GM18502 (cell line): ENCODE results near the gene LCE6A.
A peak's percentile ranks its signal among the peaks of the same experiment; 100 is the strongest.

Experiments
- ATAC-seq: cut with Tn5 transposase; IDR thresholded peaks from one replicate; pipeline ENCODE4 v1.9.1; 2021; ENCODE audit warnings: mild to moderate bottlenecking; ENCODE audit not compliant: unreplicated experiment, poor library complexity

Gene LCE6A, protein sequence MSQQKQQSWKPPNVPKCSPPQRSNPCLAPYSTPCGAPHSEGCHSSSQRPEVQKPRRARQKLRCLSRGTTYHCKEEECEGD

DNA sequence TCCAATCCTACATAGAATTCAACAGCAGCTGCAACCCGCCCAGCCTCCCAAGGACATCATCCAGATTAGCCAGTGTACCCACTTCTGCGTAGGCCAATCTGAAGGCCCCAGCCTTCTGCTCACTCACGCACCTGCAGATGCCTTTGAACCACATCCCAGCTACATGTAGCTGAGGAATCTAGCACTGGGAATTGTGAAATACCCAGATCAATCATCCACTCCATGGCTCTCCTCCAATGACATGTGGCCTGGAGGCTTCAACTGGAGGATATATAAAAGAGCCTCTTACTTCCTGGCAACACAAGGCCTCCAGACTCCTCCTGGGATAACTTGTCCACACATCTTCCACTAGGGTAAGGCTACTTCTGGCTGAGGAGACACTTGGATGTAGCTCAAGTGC lies at the start of gene LCE6A:
Gene LCE6A (plus strand): TSS at position 301 of the 400 bp plus-strand sequence. CDS start 665 bp downstream, outside the sequence.
- no peak for ATAC-seq

DNA sequence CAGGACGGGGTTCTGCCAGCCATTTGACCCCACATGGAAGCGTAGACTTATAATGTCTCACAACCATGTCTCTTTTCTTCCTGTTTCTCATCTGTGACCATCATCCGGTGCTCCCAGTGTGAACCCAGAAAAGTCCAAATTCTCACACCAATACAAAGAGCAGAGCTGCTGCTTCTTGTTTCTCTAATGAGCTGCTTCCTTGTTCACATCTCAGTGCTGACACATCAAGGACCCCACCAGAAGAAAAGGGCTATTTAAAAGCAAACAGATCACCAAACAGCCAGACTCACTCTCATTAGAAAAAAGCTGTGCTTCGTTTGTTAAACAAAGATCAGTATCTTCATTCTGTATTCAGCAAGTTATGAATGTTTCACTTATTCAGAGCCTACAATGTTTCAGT lies 47.0 kb upstream of the LCE6A start:
- no peak for ATAC-seq

DNA sequence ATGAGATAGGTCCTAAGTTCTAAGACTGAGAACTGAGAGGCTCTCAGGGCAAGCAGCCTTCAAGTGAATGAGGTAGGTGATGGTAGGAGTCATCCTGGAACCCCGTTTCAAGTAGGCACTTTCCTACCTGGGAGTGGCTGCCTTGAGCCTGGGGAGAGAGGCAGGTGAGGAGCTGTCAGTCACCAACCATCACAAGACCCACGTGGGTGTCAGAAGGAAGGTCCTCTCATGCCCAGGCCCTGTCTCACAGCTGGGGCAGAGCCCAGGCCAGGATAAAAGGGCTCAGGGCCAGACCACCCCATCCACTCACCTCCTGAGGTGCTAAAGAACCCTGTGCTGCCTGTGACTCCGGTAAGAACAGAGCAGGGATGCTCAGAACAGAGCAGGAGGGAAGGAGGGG lies 46.2 kb upstream of the LCE6A start, which contains the start of gene LCE1D:
Gene LCE1D (plus strand): TSS at position 301 of the 400 bp plus-strand sequence. CDS start 1,074 bp downstream, outside the sequence.
- no peak for ATAC-seq

DNA sequence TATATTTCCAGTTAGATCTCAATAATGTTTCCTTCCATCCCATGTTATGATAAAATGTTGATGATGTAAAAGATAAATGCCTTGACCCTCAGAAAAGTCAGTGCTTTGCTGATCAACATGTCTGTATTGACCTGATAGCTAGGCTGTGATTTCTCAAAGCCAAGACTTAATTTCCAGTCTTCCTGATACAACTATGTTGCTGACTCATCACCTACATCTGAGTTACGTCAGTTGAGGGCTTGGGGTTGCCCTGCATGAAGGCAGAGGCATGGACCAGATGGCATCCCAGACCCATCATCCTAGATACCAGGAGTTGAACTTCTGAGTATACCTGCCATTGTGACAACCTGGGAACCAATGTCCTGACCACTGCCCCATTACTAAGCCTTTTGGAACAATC lies 41.3 kb upstream of the LCE6A start:
- no peak for ATAC-seq

DNA sequence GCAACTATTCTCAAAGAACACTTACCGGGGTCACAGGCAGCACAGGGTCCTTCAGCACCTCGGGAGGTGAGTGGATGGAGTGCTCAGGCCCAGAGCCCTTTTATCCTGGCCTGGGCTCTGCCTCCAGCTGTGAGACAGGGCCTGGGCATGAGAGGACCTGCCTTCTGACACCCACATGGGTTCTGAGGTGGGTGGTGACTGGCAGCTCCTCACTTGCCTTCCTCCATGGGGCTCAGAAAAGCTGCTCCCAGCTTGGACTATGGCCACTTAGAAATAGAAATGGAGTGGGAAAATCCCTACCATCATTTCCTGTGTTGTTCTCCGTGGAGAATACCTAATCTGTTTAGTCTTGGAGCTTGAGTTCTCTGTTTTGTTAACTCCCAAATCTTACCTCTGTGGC lies 36.1 kb upstream of the LCE6A start, which contains the start of gene LCE1C:
Gene LCE1C (minus strand): TSS at position 76 of the 400 bp plus-strand sequence. CDS start 1,173 bp downstream, outside the sequence.
- ATAC-seq = no peak

DNA sequence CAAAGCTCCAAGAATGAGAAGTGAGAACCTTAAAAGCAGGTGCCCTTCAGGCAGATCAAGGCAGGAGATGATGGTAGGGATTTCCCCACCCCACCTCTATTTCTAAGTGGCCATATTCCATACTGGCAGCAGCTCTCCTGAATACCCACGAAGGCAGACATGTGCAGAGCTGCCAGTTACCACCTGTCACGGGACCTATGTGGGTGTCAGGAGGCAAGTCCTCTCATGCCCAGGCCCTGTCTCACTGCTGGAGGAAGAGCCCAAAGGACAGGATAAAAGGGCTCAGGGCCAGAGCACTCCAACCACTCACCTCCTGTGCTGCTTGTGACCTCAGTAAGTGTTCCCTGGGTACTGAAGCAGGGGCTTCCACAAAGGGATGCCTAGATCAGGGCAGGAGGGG lies 31.6 kb upstream of the LCE6A start:
- no peak for ATAC-seq

DNA sequence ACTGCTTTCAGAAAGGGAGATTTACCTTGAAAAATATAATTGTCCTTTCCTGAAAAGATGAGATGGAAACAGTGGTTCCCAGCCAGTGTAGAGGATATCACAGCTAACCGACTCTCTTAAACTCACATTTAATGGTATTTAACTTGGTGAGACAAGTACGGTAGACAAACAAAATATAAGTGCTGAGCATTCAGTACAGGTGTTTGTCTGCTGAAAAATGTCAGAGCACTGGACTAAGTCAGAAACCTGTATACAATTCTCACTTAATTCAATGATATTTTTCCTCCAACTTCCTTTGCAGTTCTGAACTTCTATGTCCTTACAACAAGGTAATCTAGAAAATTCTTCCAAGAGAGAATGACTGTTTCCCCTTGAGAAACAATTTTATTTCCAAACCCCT lies 31.0 kb upstream of the LCE6A start, which contains the start of gene LCE1B:
Gene LCE1B (plus strand): TSS at position 301 of the 400 bp plus-strand sequence. CDS start 476 bp downstream, outside the sequence.
- no peak for ATAC-seq

DNA sequence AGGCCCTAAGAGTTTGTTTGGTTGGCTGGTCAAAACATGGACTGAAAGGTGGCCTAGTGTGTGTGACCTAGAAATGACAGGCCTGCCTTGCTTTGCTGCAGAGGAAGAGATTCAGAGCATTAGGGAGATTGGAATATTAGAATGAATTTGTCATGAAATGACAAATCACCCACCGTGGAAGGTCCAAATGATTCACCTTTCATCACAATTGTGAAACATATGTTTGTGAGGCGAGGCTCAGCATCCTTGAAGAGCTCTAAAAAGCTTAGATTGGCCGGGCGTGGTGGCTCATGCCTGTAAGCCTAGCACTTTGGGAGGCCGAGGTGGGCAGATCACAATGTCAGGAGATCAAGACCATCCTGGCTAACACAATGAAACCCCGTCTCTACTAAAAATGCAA lies 25.3 kb upstream of the LCE6A start:
- ATAC-seq = no peak

DNA sequence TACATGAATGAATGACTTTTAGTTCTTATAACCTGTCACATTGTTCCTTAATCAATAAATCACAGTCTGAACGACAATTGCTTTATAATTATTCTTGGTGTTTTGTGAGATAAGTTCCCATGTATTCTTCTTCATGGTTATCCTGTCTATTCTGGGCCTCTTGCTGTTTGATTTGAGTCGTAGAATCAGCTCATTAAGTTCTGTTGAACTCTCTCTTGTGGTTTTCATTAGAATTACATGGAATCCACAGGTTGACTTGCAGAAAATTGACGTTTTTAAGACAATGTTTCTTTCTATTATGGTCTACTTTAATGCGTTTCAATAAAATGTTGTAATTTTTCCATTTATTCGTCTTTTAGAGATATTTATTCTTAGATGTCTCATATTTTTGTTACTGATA lies 19.4 kb upstream of the LCE6A start:
- ATAC-seq = no peak

DNA sequence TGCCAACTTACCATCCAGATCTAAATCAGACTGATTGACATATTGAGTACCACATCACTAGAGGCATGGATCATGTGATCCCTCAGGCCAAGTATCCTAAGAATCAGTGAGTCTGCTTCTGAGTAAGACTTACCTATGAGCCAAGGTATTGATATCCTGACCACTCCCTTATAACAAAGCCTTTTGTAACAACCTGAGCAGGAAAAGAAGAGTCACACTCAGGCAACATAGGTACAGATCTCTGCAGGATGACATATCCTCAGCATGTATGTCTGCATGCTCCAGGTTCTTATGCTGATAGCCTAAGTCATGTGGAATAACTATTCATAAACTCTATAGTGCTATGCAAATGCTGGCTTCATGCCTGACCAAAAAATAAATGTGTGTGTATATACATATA lies 17.7 kb upstream of the LCE6A start:
- no peak for ATAC-seq

DNA sequence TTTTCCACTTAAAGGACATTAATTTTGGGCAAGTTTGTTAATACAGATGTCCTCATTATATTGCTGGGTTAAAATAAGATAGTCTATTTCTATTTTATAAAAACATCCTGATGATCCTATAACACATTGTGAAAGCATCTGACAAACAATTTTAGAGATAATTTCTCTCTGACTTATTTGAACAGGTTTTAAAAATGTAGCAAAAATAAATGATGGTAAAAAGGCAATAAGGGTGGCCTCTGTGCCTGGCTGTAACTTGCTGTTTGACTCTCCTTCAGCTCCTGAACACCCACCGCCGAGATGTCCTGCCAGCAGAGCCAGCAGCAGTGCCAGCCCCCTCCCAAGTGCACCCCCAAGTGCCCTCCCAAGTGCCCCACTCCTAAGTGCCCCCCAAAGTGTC lies 15.5 kb upstream of the LCE6A start, which contains the start of gene LCE1A:
Gene LCE1A (plus strand): TSS at position 301 of the 400 bp plus-strand sequence. CDS start 0 bp downstream, at position 301.
- no peak for ATAC-seq

DNA sequence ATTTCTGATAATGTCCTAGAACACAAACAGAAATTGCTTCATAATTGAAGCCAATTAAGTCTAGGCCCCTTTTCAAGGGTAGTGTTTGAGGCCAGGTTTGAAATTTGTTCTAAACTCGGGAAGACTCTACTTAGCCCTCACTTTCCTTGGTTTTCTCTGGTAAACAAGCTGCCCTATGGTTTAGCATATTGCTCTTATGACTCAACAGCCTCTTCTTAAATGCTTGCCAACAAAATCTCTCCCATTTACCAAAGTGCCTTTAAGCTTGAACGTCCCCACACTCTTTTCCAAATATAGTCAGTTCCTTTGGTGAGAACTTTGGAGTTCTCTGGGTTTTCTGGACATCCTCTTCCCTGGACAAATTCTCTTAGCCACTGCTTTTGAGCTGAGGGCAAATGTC lies 5.8 kb upstream of the LCE6A start:
- no peak for ATAC-seq

DNA sequence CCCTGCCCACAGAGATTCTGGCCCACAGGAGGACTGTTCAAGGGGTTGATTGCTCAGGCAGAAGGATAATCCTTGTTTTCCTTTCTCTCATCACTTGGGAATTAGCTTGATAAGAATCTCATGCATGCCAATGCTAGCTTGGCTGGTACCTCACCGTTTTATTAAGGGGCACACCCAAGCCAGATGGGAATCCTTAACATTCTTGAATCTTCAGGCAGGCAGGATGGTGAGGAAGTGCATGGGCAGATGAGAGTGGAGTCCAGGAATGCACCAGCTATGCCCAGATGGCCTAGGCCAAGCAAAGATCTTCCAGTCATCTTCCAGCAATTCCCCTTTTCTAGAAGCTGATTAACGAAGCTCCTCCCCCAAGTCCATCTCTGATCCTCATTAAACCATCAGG lies 13.0 kb downstream of the LCE6A start:
- ATAC-seq = no peak

DNA sequence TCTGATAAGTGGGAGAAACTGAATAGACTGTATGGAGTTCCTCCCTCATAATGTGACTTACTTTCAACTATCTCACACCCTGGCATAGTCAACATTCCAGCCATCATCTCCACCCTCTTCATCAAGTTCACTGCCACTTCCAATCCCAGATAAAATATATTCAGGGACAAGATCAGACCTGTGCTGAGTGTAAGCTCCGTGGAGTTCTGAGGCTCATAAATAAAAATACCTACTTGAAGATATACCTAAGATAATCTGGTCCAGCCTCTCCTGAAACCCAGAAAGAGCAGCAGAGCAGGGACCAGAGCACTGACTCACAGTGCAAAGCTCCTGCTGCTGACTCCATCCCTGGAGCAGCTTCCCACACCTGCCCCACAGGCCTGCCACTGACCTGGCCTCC lies 15.4 kb downstream of the LCE6A start:
- ATAC-seq = no peak

DNA sequence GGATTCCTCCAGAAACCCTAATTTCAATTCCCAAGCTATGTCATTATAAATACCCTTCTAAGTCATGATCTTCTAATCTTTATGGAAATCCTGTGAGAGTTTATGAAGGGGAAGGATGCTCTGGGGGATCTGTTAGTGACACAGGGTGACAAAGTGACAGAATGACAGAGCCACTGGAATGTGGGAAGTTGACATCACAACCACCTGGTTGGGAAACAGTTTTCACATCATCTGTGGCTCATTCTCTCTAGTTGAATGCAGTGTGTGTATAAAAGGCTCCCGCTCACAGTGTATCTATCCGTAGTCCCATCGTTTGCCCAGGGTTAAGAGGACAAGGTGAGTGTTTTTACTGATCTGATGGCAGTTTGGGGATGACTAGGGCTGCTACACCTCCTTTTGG lies 17.0 kb downstream of the LCE6A start, which contains the start of gene LCE7A:
Gene LCE7A (plus strand): TSS at position 301 of the 400 bp plus-strand sequence. CDS start 702 bp downstream, outside the sequence.
- no peak for ATAC-seq

DNA sequence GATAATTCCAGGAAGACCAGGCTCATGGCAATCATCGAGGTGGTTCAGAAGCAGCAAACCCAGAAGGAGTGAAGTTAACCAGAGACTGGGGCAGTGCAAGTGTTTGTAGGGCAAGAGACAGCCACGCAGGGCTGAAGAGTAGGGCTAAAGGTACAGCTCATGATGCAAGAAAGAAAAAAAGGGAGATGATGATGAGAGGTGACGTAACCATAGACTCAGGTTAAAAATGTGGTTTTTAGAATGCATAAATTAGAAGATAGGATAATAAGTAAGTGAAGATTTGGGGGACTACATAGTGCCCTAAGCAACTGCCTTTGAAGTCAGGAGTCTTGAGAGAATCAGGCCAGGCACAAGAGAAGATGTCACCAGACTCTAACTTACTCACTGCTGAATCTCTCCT lies 17.5 kb downstream of the LCE6A start:
- no peak for ATAC-seq

DNA sequence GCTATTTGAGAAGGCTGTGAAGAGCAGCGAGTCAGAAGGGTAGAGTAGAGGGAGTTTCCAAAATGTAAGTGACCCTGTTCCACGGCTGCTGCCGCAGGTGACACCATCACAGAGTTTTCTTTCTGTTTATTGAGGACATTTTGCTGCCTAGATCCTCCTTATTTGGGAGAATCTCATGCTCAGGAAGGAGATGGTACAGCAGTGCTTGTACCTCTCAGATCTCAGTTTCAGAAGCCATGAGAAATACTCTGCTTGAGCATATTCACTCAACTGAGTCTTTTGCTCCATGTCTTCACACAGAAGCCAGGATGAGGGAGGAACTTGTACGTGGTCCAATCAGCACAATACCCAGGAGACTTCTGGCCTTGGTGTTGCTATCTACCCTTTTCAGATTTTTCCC lies 18.7 kb downstream of the LCE6A start:
- no peak for ATAC-seq

DNA sequence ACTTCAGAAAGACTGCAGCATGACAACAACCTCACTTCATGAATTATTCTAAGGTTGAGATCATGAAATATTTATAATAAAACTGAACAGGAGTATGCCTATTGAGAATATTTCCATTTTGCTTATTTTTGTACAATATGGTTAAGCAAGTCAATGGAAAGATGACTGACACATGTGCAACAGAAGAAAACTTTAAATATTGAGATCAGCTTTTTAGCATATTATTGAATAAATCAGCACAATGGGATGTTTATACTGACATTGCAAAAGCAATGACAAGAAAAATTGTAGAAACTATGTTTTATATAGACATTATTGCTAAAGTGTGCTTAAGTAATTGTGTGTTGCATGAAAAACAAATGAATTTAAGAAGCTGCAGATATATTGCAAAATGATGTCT lies 21.8 kb downstream of the LCE6A start:
- no peak for ATAC-seq

DNA sequence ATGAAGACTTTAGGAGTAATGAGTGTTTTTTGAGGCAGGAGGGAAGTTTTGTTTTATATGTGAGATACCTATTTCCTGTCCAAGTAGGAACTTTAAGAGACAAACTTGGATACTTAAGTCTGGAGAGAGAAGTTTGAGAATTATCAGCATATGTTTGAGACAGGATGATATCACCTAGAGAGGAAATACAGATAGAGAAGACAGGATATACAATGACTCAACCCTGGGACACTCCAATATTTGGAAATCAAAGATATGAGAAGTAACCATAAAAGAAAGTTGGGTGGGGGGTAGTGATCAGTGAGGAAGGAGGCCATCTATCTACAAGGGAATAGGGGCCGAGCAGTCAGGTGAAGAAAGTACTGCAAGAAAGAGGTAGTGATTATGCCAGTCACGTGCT lies 23.7 kb downstream of the LCE6A start:
- no peak for ATAC-seq

DNA sequence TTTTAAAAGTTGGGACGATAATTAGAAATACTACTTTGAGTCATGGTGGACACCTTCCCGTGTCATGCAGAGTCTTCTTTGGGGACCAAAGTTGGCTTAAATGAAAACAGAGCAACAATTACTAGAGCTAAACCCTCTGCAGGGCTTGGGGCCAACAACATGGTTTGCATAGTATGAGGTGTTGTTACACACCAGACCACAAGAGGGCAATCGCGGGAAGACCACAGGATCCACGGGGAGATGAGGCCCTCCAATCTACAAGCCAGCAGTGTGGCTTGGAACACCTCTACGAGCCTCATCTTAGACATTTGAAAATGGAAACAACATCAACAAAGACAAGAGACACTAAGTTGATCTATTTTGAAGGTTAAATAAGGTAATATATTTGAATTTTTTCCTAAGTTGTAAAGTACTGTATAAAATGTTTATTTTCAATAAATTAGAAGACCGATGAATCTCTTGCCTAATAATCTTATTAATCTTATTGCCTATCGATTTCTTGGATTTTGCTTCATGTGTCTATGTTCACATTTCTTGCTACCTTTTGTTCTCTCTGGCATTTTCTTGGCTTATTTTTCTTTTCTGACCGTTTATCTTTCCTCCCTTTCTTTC lies 27.3 kb downstream of the LCE6A start:
- ATAC-seq = peak; percentile 53

DNA sequence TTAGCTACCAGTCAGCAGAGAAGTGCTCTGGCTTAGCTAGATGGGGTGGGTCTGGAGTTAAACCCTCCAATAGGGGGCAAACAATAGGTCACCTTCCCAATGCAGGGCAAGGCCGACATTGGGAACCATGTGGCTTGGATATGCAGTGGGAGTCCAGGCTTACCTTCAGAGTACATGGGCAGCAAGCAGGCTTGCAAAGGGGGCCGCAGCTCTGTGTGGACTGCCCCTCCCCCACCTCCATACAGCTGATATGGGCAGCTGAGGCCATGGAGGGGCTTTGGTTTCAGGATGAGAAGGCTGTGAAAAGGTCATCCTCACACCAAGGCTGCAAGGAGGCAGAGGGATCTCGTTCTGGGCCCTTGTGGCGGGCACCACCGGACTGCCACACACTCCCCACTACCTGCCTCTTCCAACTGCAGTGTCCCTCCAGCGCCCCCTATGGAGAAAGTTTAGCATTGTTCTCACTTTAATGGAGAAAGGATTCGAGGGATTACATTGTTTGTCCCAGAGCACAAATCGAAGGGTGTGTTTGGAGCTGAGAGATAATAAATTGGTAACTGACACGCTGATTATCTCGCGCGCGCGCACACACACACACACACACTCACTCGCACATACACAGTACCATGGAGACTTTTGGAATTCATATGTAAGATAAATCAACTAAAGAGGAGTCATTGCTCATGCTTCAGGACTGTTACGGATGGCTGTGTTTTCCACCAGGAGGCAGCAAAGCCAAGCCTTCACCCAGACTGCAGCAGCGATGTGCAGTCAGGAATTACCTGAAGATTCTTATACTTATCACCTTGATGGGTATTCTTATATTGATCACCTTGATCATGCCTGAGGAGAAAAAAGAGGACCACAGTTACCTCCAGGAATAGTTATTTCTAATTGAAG lies 28.4 kb downstream of the LCE6A start:
- ATAC-seq = no peak
